ENCODE data around the gene RPAP3.

Gene RPAP3

GRCh38 chr12:47743311-47743860 lies 37.6 kb upstream of the RPAP3 start:
- no peak for DNase-seq (ENCODE audit: low spot score)

GRCh38 chr12:47742253-47742825 lies 36.5 kb upstream of the RPAP3 start:
- peak; percentile 67 for DNase-seq (ENCODE audit: low spot score)

GRCh38 chr12:47741340-47741703 lies 35.5 kb upstream of the RPAP3 start:
- no peak for DNase-seq (ENCODE audit: low spot score)

GRCh38 chr12:47740606-47741339 lies 34.9 kb upstream of the RPAP3 start:
- no peak for DNase-seq (ENCODE audit: low spot score)

- DNase-seq (ENCODE audit: low spot score), result no peak
These were observed 34.1 kb upstream of the RPAP3 start for GRCh38 chr12:47739979-47740378.

GRCh38 chr12:47739297-47739696 lies 33.5 kb upstream of the RPAP3 start:
- DNase-seq (ENCODE audit: low spot score), result no peak

- DNase-seq (ENCODE audit: low spot score), result no peak
These were observed 32.2 kb upstream of the RPAP3 start for GRCh38 chr12:47737936-47738594.

GRCh38 chr12:47736877-47737676 lies 31.2 kb upstream of the RPAP3 start:
- DNase-seq (ENCODE audit: low spot score), result no peak

GRCh38 chr12:47736216-47736615 lies 30.4 kb upstream of the RPAP3 start:
- no peak for DNase-seq (ENCODE audit: low spot score)

GRCh38 chr12:47735649-47736048 lies 29.8 kb upstream of the RPAP3 start:
- DNase-seq (ENCODE audit: low spot score), result no peak

- no peak for DNase-seq (ENCODE audit: low spot score)
These were observed 29.1 kb upstream of the RPAP3 start for GRCh38 chr12:47734725-47735480.

- DNase-seq (ENCODE audit: low spot score), result no peak
These were observed 27.3 kb upstream of the RPAP3 start for GRCh38 chr12:47733142-47733541.

- DNase-seq (ENCODE audit: low spot score), result no peak
These were observed 26.7 kb upstream of the RPAP3 start for GRCh38 chr12:47732504-47732903.

- DNase-seq (ENCODE audit: low spot score), result no peak
These were observed 25.9 kb upstream of the RPAP3 start for GRCh38 chr12:47731723-47732122.

- DNase-seq (ENCODE audit: low spot score), result no peak
These were observed 24.5 kb upstream of the RPAP3 start for GRCh38 chr12:47730341-47730744.

- DNase-seq (ENCODE audit: low spot score), result no peak
These were observed 23.4 kb upstream of the RPAP3 start for GRCh38 chr12:47729233-47729632.

GRCh38 chr12:47725893-47726292 lies 20.1 kb upstream of the RPAP3 start:
- no peak for DNase-seq (ENCODE audit: low spot score)

- no peak for DNase-seq (ENCODE audit: low spot score)
These were observed 19.4 kb upstream of the RPAP3 start, which contains the start of gene ENDOU for GRCh38 chr12:47725091-47725772. Gene ENDOU, minus strand, starts transcription at chr12:47725490. Its CDS starts 77 bp downstream, at chr12:47725413.

GRCh38 chr12:47722941-47723631 lies 17.3 kb upstream of the RPAP3 start:
- DNase-seq (ENCODE audit: low spot score), result no peak

GRCh38 chr12:47722136-47722834 lies 16.5 kb upstream of the RPAP3 start:
- DNase-seq (ENCODE audit: low spot score), result no peak

Measured in HuH-7.5 (cell line).